HG02970 (cell line): ENCODE results near the gene C10orf90.
"Not testable (repeated sequence)": the region's sequence is repeated elsewhere in the genome, so short reads cannot be mapped to it uniquely, and the experiment has no call there.

Experiments
- ATAC-seq: cut with Tn5 transposase; IDR thresholded peaks from one replicate; pipeline ENCODE4 v1.9.1; 2021; ENCODE audit warnings: mild to moderate bottlenecking, moderate library complexity, moderate number of reproducible peaks; ENCODE audit not compliant: unreplicated experiment, low FRiP score

C10orf90 gene

DNA sequence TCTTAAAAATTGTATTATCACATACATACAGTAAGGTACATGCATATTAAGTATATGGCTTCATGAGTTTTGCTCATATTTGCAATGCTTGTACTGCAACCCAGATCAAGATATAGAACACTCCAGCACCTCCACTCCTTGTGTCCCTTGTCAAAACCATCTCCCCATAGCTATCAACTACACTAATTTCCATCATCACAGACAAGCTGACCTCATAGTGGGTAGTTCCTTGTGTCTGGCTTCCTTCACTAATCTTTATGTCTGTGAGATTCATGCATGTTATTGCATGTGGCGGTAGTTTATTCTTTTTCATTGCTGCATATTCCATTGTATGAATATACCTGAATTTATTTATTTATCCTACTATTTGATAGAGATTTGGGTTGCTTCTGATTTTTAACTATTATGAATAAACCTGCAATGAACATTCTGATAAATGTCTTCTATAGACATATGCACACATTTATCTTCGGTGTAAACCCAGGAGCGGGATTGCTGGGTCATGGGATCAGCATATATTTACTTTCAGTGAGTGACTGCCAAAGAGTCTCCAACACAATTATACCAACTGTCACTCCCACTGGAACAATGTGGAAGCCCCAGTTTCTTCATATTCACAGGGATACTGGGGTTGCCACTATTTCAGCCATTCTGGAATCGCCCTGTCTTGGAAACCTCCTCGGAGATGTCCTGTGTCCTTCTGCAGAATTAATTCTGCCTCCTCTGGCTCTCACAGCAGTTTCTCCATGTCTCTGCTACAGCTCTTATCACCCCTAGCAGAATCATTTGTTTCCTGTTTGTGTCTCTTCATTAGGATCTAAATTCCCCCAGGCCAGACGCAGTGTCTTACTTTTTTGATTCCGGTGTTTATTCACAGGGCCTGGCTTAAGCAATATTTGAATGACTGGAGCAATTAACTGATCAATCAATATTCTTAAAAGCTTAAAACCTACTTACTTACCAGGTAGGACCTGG lies 267.5 kb downstream of the C10orf90 start:
- no peak for ATAC-seq

DNA sequence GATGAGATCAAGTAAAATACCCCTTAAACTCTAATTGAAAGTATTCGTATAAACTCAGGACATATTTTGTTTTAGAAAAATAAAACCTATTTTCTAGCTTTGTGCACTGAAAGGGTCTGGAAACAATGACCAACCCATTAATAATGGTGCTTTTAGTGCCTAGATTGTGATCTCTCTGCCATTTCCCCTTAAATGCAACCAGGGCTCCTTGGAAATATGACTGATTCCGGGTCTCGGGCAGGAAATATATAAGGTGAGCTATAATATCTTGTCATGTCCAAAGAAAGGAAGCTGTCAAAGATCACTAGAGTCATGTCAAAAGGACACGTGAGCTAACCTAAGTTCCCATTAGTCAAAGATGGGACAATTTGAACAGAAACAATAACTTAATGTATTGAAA lies 269.9 kb downstream of the C10orf90 start:
- no peak for ATAC-seq

DNA sequence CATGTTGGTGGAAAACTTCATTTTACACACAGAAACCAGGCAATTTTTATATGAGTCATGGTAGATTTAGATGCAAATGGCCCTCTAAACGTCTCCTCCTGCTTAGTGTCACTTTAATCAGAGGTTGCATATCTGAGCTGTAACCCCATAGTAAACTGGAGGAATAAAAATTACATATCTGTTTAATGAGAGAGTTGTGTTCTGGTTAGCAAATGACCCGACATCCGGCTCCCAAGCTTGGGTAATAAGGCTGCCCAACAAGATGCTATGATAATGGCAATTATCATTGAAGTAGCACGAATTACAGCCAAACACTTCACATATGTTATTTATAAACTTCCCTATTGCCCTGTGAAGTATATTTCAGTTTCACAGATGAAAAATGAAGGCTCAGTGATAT lies 271.6 kb downstream of the C10orf90 start:
- no peak for ATAC-seq

DNA sequence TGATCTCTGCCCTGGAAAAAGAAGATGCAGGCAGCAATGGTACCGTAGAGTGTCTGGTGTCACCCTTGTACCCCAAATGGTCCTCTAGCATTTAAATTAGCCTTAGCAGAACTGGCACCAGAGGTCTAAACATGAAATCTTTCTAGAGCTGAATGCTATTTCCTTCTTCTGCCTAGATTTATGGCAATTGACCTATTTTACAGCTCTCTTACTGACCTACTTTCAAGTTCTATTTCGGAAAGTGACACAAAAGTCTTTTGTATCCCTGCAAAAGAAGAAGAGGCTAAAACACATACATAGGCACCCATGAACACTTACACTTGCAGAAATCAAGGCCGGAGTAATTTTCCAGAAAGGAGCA lies 272.1 kb downstream of the C10orf90 start:
- ATAC-seq, result no peak

DNA sequence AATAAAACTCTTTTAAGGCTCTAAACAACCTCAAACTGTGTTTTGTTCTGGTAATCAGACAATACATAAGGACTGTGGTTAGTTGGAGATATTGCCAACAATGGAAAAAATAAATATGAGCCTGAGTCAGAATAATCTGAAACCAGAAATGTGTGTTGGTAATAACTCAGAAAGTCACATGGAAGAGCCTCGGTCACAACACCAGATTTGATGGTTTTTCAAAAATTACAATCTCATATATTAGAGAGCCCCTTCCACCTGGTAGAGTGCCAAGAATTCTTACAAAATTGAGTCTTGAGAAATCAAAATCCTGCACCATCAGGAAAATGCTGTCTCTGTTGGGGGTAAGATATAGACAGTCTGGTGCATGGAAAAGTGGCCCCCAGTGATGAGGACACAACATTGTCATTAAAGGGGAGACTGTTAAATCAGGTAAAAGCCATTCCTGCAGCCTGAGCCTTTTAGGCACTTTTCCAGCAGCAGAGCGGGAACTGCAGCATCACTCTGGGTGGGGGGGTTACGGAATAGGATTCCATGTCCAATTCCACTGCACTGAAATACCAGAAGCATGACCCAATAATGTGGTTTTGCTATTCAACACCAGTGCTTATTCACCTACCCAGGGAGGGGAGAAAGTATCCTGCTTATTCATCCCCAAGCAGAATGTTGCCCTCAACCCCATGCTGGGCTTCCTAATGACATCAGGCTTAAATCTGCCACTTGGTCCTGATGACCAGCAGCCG lies 272.7 kb downstream of the C10orf90 start:
- no peak for ATAC-seq

DNA sequence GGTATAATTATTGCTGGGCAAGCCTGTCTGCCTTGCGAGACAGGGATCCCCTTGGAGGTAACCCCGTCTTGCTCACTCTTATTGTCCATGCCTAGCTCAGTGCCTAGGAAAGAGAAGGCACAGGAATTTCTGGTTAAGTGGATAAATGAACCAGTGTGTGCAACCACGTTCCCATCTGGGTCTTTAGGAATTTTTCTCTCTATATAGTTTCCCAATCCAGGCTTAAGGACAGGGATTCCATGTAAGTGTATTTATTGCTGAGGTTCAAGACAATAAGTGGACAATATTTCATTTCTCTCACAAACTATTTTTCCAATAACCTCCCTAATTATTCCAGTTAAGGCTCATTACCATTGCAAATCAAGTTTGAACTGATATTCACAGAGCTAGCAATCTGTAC lies 273.3 kb downstream of the C10orf90 start:
- ATAC-seq, result no peak

DNA sequence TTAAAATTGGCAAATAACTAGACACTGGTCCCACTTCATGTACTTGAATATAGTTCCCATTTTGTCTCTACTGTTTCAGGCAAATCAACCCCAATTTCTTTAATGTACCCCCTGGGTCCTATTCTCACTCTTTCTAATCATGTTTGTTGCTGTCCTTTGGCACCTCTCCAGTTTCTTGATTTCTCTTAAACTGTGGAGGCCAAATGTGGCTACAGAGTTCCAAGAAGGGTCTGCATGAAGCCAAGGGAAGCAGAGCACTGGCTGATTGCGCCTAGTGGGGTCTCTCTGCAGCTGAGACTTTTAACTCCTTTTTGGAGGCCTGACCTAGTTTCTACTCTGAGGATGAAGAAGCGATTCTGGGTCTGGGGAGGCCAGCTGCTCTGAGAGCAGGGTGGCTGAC lies 275.5 kb downstream of the C10orf90 start:
- no peak for ATAC-seq

DNA sequence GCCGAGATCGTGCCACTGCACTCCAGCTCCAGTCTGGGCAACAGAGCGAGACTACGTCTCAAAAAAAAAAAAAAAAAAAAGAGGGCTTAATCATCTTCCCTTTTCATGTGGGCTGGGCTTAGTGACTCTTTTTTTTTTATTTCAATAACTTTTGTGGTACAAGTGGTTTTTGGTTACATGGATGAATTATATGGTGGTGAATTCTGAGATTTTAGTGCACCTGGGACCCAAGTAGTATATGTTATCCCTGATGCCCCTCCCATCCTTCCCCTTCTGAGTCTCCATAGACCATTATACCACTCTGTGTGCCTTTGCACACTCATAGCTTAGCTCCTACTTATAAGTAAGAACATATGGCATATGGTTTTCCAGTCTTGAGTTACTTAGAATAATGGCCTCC lies 277.4 kb downstream of the C10orf90 start:
- ATAC-seq, result no peak

DNA sequence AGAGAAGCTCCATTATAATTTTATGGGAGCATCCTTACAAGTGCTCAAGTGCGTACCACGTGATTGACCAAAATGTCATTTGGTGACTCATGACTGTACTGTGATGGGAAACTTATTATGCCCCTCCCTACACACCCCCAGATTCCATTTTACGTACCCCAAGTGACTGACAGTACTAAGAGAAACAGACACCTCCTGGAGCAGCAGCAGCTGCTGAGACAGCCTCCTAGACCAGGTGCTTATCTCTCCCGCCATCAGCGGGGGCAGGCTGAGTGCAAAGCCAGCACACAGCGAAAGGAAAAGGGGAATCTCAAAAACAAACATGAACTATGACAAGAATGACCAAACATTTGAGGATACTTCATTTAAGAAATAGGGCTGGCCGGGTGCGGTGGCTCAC lies 278.0 kb downstream of the C10orf90 start:
- no peak for ATAC-seq

DNA sequence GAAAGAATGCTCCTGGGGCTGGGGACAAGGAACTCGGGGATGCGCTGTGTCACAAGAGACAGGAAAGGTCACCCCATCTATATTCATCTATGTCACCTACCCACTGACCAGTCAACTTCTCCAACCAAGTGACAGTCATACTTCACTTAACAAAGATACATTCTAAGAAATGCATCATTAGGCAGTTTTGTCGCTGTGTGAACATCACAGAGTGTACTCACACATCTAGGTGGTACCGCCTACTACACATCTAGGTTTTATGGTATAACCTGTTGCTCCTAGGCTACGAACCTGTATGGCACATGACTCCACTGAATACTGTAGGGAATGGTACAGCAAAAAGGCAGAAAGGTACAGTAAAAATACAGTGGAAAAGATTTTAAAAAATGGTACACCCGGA lies 278.4 kb downstream of the C10orf90 start:
- no peak for ATAC-seq

DNA sequence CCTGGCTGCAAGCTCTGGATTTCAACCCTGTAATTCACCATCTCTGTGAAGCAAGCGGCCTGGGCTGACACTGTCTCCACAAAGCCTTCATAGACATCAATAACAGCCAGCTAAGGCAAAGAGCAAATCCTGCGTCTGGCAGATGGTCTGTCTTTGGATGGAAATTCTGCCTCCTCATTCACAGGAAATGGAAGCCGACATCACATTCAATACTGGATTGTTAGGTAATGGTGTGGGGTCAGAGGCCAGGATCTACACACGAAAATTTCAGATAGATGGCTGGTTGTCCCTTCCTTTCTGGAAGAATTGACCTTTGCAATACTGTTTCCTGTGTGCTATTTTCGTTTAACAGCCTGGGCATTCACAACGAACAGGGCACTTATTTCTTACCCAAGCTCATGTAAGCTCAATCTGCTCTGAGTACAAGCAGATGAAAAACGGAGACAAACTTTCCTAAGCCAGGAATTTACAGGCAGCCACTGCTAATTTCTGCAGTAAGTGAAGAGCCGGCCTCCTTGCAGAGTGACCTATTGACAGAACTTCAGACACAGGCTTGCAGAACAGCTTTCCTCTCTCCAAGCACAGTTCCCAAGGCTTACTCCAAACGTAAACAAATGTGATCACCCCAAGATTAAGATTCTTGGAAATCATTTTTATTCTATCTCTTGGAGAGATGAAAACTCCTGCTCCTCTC lies 279.2 kb downstream of the C10orf90 start:
- ATAC-seq, result no peak

DNA sequence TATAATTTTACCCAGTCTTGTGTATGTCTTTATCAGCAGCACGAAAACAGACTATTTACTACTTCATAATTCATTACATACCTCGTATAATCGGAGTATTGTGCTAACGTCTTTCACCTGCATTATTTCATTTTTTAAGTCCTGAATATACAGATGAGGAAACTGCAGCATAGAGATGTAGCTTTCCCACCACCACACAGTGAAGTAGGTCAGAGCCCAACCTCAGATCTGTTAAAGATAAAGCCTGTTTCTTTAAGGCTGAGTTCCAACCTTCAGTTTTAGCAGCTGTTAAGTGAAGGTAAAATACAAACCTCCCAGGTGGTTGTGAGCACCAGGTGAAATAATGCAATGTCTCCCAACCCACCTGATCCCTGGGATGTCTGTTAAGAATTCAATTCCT lies 280.2 kb downstream of the C10orf90 start:
- no peak for ATAC-seq

DNA sequence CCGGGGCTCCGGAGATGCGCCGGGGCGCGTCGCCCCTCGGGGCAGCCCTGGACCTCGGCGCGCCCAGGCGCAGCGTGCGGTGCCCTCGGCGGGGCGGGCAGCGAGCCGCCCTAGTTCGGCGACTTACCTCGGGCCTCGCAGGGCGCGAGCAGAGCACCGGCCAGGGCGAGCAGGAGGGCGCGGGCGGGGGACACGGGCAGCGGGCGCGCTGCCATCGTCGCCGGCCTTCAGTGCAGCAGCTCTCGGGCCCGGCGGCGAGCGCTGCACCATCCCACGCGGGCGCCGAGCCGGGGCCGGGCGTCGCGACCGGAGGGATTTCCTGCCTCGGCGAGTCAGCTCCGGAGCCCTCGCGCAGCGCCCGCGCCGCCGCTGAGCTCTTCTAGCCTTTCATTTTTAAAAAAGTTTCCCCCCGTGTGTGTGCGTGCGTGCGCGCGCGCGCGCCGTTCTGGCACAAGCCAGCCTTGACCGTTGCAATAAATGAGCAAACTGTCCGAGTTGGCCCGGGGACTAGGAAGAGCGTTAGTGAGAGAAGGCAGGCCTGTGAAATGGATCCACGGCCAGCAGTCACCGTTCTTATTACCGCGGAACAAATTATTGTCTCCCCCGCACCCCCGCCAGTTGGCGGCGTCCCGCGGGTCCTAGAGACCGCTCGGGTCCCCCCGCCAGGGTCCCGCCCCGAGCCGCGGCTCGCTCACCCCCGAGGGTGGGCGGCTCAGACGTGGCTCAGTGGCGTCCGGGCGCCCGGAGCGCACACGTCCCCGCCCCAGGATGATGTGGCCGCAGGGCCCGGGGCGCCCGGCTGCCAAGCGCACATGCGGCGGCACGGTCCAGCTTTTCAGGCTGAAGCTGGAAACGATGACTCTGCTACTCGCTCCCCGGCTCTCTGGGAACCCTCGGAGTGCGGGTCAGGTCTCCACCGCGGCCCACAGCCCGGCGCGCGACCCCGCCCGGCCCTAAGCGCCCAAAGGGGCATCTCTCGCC lies 282.3 kb downstream of the C10orf90 start, which contains the start of gene ADAM12:
ADAM12 (minus strand) TSS at position 547 of the 981 bp plus-strand sequence; CDS start at position 215, 332 bp downstream.
- no peak for ATAC-seq

DNA sequence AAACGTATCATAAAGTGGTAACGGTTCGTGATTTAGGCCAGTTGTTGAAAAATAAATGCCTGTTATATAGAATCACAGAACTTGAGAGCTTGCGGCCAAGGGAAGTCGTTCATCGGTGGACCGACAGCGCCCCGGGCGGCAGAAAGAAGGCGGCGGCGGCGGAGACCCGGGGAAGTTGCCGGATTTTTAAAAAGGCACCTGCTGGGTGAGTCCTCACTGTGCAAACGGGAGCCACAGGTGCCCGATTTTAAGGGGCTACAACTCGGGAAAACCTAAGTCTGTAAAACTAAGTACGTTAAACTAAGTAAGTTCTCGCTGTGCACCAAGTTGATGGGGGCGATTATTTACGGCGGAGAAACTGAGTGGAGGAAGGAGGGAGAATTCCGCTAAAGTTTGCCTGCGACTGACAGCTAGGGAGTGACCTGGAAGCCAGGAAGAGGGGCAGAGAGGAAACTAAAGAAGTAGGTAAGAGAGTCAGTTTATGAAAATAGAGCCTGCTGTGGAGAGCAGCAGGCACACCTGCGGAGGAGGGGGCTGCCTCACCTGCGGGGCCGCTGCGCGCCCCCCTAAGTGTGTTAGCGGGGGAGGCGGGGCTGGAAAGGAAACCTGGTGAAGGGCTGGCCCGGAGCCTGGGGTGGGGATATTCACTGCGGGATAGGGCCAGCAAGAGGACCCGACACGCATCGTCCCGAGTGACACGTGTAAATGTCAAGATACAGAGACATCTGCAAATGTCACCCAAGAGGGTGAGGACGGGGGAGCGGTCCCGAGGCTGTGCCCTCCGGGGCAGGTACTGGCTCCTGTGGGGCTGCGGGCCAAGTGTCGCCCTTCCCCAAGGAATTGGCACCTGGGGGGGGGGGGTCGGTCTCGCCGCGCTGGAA lies 283.2 kb downstream of the C10orf90 start:
- ATAC-seq, result no peak

DNA sequence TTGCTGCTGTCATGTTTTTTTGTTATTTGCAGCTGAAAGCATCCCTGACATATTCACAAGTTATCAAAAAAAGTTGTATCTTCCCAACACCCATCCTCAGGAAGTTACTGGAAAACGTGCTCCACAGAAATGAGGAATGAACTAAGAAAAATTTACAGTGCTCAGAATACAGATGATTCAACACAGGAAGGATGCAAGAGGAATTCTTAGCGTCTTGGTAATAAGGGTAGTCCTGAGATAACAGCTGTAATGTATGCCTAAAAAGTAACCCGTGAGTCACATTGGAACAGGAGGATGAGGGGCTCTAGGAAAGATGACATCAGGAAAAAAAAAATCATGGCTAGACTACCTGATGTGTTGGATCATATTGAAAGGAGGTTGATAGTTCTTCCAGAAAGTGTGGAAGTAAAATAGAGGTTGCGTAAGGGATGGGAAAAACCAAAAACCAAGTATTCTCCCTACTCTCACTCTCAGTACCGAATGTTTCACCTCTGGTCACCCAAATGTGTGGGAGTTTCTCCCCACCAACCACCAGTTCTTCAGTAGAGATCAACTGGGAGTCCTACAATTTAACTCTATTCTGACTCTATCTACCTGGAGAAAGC lies 286.1 kb downstream of the C10orf90 start:
- ATAC-seq, result no peak

DNA sequence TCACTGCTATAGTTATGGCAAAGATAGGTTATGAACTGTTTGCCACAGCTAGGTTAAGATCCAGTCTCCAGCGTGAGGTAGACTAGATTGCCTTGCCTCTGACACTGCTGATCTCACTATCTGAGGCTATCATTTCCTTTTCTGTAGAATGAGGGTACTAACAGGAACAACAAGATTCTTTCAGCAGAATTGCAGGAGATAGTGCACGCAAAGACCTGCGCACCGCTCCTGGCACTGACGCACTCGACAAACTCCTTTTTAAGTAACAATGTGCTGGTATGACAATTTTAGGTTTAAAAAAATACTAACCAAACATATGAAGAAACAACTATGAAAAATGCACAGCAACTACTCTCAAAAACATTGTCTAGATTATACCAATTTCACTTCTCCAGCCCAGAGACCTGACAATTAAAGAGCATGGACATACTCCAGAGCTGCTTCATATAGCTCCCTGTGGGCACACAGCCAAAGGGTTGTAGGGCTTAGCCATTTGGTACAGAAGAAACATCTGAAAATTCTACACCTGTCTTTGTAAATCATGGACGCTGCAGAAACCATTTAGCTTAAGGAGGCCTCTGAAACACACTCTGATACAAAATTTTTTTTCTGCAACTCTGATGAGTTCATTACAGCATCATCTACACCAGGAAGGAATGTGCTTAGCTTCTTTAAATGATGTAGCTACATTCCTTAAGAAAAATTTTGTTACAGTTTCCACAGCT lies 290.0 kb downstream of the C10orf90 start:
- no peak for ATAC-seq

DNA sequence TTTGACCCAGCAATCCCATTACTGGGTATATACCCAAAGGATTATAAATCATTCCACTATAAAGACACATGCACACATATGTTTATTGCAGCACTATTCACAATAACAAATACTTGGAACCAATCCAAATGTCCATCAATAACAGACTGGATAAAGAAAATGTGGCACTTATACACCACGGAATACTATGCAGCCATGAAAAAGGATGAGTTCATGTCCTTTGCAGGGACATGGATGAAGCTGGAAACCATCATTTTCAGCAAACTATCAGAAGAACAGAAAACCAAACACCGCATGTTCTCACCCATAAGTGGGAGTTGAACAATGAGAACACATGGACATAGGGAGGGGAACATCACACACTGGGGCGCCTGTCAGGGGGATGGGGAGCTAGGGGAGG lies 291.3 kb downstream of the C10orf90 start:
- not testable (repeated sequence) for ATAC-seq

DNA sequence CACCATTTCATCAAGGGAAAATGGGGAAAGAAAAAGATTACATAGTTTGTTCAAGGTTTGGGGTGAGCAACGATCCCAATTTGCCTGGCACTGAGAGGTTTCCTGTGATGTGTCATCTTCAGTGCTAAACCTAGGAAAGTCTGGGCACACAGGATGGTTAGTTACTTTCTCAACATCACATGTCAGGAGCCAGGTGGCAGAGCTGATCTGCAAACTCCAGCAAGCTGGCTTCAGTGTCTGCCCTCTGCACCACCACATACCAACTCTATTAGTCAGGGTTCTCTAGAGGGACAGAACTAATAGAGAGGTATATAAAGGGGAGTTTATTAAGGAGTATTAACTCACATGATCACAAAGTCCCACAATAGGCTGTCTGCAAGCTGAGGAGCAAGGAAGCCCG lies 293.5 kb downstream of the C10orf90 start:
- ATAC-seq, result no peak
